ENCODE data around the gene ST14. TPM values are rescaled to one million over a fixed set of nuclear protein-coding genes. Genes with fewer than 3 reads are reported as not detected.
"Not testable (repeated sequence)": the region's sequence is repeated elsewhere in the genome, so short reads cannot be mapped to it uniquely, and the experiment has no call there.

ST14 gene
- total and polyA plus RNA-seq, 10 of the 15 experiments (the other 5 are each of a cell fraction or from before 2014, with no cell fraction given), result 0.02 to 3.9 (median 0.73) TPM; not detected in 2

DNA sequence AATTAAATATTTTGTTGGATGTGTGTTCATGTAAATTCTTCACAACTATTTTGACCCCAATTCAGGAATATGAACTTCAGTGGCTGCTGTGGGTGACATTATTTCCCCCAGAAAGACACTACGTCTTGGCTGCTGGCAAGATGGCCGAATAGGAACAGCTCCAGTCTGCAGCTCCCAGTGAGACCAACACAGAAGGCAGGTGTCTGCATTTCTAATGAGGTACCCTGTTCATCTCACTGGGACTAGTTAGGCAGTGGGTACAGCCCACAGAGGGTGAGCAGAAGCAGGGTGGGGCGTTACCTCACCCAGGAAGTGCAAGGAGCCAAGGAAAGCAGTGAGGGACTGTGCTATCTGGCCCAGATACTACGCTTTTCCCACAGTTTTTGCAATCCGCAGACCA lies 89.8 kb downstream of the ST14 start (continued):
- TF ChIP-seq, protein P1, sequence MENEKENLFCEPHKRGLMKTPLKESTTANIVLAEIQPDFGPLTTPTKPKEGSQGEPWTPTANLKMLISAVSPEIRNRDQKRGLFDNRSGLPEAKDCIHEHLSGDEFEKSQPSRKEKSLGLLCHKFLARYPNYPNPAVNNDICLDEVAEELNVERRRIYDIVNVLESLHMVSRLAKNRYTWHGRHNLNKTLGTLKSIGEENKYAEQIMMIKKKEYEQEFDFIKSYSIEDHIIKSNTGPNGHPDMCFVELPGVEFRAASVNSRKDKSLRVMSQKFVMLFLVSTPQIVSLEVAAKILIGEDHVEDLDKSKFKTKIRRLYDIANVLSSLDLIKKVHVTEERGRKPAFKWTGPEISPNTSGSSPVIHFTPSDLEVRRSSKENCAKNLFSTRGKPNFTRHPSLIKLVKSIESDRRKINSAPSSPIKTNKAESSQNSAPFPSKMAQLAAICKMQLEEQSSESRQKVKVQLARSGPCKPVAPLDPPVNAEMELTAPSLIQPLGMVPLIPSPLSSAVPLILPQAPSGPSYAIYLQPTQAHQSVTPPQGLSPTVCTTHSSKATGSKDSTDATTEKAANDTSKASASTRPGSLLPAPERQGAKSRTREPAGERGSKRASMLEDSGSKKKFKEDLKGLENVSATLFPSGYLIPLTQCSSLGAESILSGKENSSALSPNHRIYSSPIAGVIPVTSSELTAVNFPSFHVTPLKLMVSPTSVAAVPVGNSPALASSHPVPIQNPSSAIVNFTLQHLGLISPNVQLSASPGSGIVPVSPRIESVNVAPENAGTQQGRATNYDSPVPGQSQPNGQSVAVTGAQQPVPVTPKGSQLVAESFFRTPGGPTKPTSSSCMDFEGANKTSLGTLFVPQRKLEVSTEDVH (IDR thresholded peaks at IDR 0.05; ENCODE audit: low read depth, partially characterized antibody), result no peak
- TF ChIP-seq NKRF (conservative IDR thresholded peaks at IDR 0.05) (no peak), PML (IDR thresholded peaks at IDR 0.05; ENCODE audit: low read length) (no peak), EZH2 (IDR thresholded peaks at IDR 0.05; ENCODE audit: borderline replicate concordance, control insufficient read depth, low read depth, low read length) (no peak), REST (IDR thresholded peaks at IDR 0.05; ENCODE audit: low read depth, low read length) (no peak), MXI1 (IDR thresholded peaks at IDR 0.05; ENCODE audit: low read depth, low read length) (no peak), RB1 (IDR thresholded peaks at IDR 0.05; ENCODE audit: borderline replicate concordance) (no peak)

DNA sequence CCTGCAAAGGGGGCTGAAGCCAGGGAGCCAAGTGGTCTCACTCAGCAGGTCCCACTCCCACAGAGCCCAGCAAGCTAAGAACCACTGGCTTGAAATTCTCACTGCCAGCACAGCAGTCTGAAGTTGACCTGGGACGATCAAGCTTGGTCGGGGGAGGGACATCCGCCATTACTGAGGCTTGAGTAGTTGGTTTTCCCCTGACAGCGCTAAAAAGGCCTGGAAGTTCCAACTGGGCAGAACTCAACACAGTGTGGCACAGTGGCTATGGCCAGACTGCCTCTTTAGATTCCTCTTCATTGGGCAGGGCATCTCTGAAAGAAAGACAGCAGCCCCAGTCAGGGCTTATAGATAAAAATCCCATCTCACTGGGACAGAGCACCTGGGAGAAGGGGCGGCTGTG lies 90.3 kb downstream of the ST14 start:
- RAD21 ChIA-PET (ENCODE audit: unreplicated experiment); H3K27me3 ChIP-seq (replicated peaks in 1 of 2; ENCODE audit: control insufficient read depth in 2 of 2, insufficient read depth in 2 of 2, low read length in 1 of 2); POLR2A ChIA-PET; FAIRE-seq; ATAC-seq; intact Hi-C loops (cut with micrococcal nuclease; ENCODE audit: unreplicated experiment); H2AFZ ChIP-seq (ENCODE audit: control insufficient read depth, low read depth, low read length); H4K20me1 ChIP-seq (ENCODE audit: control insufficient read depth, insufficient read depth); H3K9me3 ChIP-seq (replicated peaks; ENCODE audit: control insufficient read depth, insufficient read depth, low read length); H3K36me3 ChIP-seq (ENCODE audit: control insufficient read depth in 2 of 2, insufficient read depth in 2 of 2, low read length in 1 of 2); DNase-seq (ENCODE audit: low read depth, low spot score); in situ Hi-C loops (cut with MboI); SMC1A ChIA-PET (ENCODE audit: uncharacterized antibody, unreplicated experiment); CTCF ChIA-PET; H3K9ac ChIP-seq (ENCODE audit: control insufficient read depth, insufficient read depth, low read length); H3K4me1 ChIP-seq (ENCODE audit: control insufficient read depth, insufficient read depth, low read length); H3K79me2 ChIP-seq (ENCODE audit: control insufficient read depth, insufficient read depth, low read length); H3K27ac ChIP-seq (ENCODE audit: control insufficient read depth, insufficient read depth); BruUV-seq (replicated peaks); H3K4me3 ChIP-seq; H3K4me2 ChIP-seq (ENCODE audit: control insufficient read depth, insufficient read depth): not testable (repeated sequence)
- WGBS (ENCODE audit: insufficient coverage, insufficient replicate concordance, low lambda C conversion rate, missing lambda C conversion rate), result 59% methylated on average over 5 of the region's 5 CpGs

- H3K4me3 ChIP-seq; DNase-seq (ENCODE audit: low read depth, low spot score); ATAC-seq; FAIRE-seq; RAD21 ChIA-PET (ENCODE audit: unreplicated experiment); H3K36me3 ChIP-seq (ENCODE audit: control insufficient read depth in 2 of 2, insufficient read depth in 2 of 2, low read length in 1 of 2); H4K20me1 ChIP-seq (ENCODE audit: control insufficient read depth, insufficient read depth); H3K4me2 ChIP-seq (ENCODE audit: control insufficient read depth, insufficient read depth); H3K9ac ChIP-seq (ENCODE audit: control insufficient read depth, insufficient read depth, low read length); H3K79me2 ChIP-seq (ENCODE audit: control insufficient read depth, insufficient read depth, low read length); CTCF ChIA-PET; H3K27ac ChIP-seq (ENCODE audit: control insufficient read depth, insufficient read depth); in situ Hi-C loops (cut with MboI); H3K9me3 ChIP-seq (replicated peaks; ENCODE audit: control insufficient read depth, insufficient read depth, low read length); H2AFZ ChIP-seq (ENCODE audit: control insufficient read depth, low read depth, low read length); H3K27me3 ChIP-seq (replicated peaks in 1 of 2; ENCODE audit: control insufficient read depth in 2 of 2, insufficient read depth in 2 of 2, low read length in 1 of 2); POLR2A ChIA-PET; H3K4me1 ChIP-seq (ENCODE audit: control insufficient read depth, insufficient read depth, low read length); BruUV-seq (replicated peaks); SMC1A ChIA-PET (ENCODE audit: uncharacterized antibody, unreplicated experiment); intact Hi-C loops (cut with micrococcal nuclease; ENCODE audit: unreplicated experiment): not testable (repeated sequence)
- WGBS (ENCODE audit: insufficient coverage, insufficient replicate concordance, low lambda C conversion rate, missing lambda C conversion rate), result 48% methylated on average over 1 of the region's 1 CpG
These were observed 92.2 kb downstream of the ST14 start for GRCh38 chr11:130251763-130252162.

Data from GM12878 (cell line).